Kidney epithelial cell (primary cell): ENCODE data around the gene OXA1L. TPM values are rescaled to one million over a fixed set of nuclear protein-coding genes. Genes with fewer than 3 reads are reported as not detected.

Experiments used
- DNase-seq: peaks from one replicate; pipeline ENCODE4 v3.0.0-alpha.2; 2010; ENCODE audit warnings: low read depth
- H3K27me3 ChIP-seq: 2 replicates; pipeline ENCODE4 v1.6.0; 2011; ENCODE audit warnings: low read length; ENCODE audit not compliant: control insufficient read depth, insufficient read depth
- H3K36me3 ChIP-seq: 2 replicates; pipeline ENCODE4 v1.5.1; 2011; ENCODE audit warnings: low read length; ENCODE audit not compliant: control insufficient read depth, insufficient read depth
- H3K4me3 ChIP-seq: 2 replicates; pipeline ENCODE4 v1.5.1; 2011; ENCODE audit warnings: low read depth, mild to moderate bottlenecking, control low read depth, low read length
- CTCF ChIP-seq: IDR thresholded peaks from 2 replicates; pipeline ENCODE4 v1.5.1; 2011; ENCODE audit warnings: mild to moderate bottlenecking, moderate library complexity, low read length, control low read depth, inconsistent platforms; ENCODE audit not compliant: insufficient read depth, poor library complexity, severe bottlenecking
- total RNA-seq: library from RNA; depleted of rRNA; stranded (reverse); fragments of >200 nt; gene quantifications from 2 replicates; pipeline ENCODE4 v1.2.3, GENCODE V29; 2015

Gene OXA1L
- total RNA-seq, 1 donor from 2014 or later, result 84.5 TPM

GRCh38 chr14:22793976-22794375, 27.5 kb downstream of the OXA1L start:
- no peak for TF ChIP-seq CTCF
- Histone ChIP-seq H3K36me3 (no peaks in the 10 kb centered on the region), H3K4me3 (no peak overlapping the region), H3K27me3 (no peaks in the 10 kb centered on the region)
- DNase-seq, result no peak

- no peak overlapping the region for H3K4me3 ChIP-seq
- DNase-seq, result no peak
- H3K27me3 ChIP-seq, result no peaks in the 10 kb centered on the region
- no peaks in the 10 kb centered on the region for H3K36me3 ChIP-seq
- TF ChIP-seq CTCF, result no peak
Measured at GRCh38 chr14:22794551-22794951, 28.1 kb downstream of the OXA1L start.

GRCh38 chr14:22796087-22796707, 29.7 kb downstream of the OXA1L start:
- no peak for TF ChIP-seq CTCF
- Histone ChIP-seq H3K4me3 (no peak overlapping the region), H3K36me3 (no peaks in the 10 kb centered on the region), H3K27me3 (no peaks in the 10 kb centered on the region)
- no peak for DNase-seq

GRCh38 chr14:22797017-22797917, 30.8 kb downstream of the OXA1L start:
- no peak for DNase-seq
- no peaks in the 10 kb centered on the region for H3K27me3 ChIP-seq
- H3K36me3 ChIP-seq, result no peaks in the 10 kb centered on the region
- no peak overlapping the region for H3K4me3 ChIP-seq
- no peak for TF ChIP-seq CTCF

GRCh38 chr14:22798528-22798927, 32.0 kb downstream of the OXA1L start:
- no peak for TF ChIP-seq CTCF
- Histone ChIP-seq H3K36me3 (no peaks in the 10 kb centered on the region), H3K27me3 (no peaks in the 10 kb centered on the region)

More at GRCh38 chr14:22798528-22798927, 32.0 kb downstream of the OXA1L start:
- DNase-seq, result no peak
- no peak overlapping the region for H3K4me3 ChIP-seq
